Neural progenitor cell (in vitro differentiated cells): Measurements from ENCODE around the gene PAEP.

Experiments used
- CTCF ChIP-seq: fragments of 200-600 bp; sonication (generic); IDR thresholded peaks from 2 replicates; pipeline ENCODE4 v1.5.1; 2017; ENCODE audit warnings: antibody characterized with exemption, mild to moderate bottlenecking
- EZH2 ChIP-seq: fragments of 200-600 bp; sonication (generic); IDR thresholded peaks from 2 replicates; pipeline ENCODE4 v1.6.1; 2017; ENCODE audit warnings: antibody characterized with exemption, mild to moderate bottlenecking, moderate library complexity

DNA sequence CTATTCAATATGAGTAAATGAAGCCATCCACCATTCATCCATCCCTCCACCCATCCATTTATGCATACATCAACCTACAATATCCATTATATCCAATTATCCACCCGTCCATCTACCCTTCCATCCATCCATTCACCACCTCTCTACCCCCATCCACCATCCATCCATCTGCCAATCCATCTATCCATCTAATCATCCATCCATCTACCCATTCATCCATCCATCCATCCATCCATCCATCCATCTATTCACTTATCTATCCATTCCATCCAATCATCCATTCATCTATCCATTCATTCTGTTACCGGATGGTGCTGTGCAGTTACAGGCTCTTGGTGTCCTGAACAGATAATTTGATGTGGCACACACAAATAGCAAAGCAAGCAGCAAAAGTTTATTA, 10.7 kb downstream of the PAEP start:
- no peak for TF ChIP-seq CTCF
- TF ChIP-seq EZH2, result no peak
